Activated T-helper 1 cell treated with anti-CD3 and anti-CD28 coated beads, Interleukin-2, amount 50 U/mL, for 16 hours (primary cell): Measurements from ENCODE around the gene FSD1.
"Not testable (repeated sequence)": the region's sequence is repeated elsewhere in the genome, so short reads cannot be mapped to it uniquely, and the experiment has no call there.

Experiments
- DNase-seq, 2 donors: peaks; one replicate each; pipeline ENCODE4 v3.0.0-alpha.2; 2020; ENCODE audit warnings: low read depth in 1 of 2, low spot score in 1 of 2

The FSD1 gene

DNA sequence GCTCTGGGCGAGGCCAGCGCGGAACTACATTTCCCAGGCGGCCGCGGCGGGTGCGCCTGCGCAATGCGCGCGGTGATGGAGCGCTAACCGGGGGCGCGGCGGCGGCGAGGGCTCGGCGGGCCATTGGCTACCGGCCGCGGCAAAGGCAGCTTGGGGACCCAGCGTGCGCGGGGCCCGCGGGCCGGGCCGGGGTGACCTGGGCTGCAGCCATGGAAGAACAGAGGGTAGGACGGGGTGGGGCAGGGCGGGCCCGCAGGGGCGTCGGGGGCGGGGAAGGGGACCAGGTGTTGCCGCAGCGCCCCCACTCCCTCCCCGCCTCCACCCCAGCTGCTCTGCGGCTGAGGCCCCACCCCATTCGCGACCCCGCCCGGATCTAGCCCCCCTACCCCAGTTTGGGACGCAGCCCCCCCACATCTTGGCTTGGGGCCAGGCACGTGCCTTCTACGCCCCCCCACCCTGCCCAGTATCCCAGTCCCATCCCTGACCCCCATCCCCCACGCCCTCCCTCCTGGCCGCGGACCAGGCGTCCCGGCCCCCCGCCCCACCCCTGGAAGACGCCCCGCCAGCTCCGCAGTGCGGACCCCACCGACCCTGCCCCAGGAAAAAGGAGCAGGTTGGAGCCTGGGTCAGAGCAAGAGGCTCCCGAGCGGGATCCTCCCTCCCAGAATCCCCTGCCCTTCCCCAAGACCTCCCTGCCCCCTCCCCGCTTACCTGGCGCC, at the start of gene FSD1:
TSS of gene FSD1 (plus strand) at position 61 of the 719 bp plus-strand sequence. CDS start at position 210, 149 bp downstream.
- DNase-seq: peak in 1 of 2 donors; percentile 36

DNA sequence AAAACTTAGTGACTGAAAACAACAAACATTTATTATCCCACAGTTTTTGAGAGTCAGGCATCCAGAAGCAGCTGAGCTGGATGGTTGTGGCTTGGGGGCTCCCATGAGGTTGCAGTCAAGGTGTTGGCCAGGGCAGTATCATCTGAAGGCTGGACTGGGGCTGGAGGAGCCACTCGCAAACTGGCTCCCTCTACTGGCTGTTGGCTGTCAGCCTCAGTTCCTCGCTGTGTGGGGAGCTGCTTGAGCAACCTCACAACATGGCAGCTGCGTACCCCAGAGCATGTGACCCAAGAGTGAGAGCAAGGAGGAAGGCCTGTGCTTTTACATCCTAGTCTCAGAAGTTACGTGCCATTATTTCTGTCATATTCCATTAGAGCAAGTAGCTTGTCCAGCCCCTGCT, 47.8 kb upstream of the FSD1 start:
- DNase-seq: no peak

DNA sequence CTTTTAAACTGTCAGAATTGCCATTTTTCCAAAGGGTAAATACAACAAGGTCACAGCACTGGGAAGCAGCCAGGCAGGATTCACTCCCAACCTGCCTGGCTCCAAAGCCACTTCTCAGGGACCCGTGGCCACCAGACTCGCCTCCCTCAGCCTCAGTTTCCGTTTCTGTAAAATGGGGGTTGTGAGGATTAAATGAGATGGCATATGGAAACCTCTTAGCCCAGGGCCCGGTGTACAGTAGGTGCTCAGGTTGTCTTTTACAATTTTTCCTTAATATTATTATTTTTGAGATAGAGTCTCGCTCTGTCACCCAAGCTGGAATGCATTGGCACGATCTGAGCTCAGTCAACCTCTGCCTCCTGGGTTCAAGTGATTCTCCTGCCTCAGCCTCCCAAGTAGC, 47.4 kb upstream of the FSD1 start:
- DNase-seq: no peak

DNA sequence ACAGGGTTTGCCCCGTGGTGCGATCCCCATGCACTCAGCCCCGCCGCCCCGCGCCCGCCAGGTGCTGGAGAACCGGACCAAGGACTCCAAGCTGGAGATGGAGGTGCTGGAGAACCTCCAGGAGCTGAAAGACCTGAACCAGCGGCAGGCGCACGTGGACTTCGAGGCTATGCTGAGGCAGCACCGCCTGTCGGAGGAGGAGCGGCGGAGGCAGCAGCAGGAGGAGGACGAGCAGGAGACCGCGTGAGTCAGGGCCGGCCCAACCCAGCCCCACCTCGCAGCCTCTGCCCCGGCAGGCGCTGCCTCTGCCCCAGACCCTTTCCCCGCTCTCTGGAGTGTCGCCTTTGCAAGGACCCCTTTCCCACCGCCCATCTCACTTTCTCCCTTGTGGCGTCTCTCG, 46.2 kb upstream of the FSD1 start:
- no peak for DNase-seq

DNA sequence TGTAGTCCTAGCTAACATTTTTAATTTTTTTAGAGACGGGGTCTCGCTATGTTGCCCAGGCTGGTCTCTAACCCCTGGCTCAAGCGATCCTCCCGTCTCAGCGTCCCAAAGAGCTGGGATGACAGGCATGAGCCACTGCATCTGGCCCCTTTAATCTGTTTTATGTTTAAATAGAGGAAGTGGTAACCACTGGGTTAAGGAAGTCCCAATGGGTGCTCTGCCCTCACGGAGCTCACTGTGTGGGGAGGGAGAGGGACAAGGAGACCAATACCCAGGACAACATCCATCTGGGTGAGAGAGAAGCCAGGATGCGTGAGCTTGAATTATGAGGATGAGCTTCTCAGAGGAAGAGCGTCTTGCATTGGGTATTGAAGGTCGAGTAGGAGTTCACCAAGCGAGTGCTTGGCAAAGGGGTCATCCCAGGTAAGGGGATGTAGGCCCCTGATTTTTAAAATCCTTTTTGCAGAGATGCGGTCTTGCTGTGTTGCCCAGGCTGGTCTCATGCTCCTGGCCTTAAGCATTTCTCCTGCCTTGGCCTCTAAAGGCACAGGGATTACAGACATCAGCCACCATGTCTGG, 43.7 kb upstream of the FSD1 start:
- no peak for DNase-seq

DNA sequence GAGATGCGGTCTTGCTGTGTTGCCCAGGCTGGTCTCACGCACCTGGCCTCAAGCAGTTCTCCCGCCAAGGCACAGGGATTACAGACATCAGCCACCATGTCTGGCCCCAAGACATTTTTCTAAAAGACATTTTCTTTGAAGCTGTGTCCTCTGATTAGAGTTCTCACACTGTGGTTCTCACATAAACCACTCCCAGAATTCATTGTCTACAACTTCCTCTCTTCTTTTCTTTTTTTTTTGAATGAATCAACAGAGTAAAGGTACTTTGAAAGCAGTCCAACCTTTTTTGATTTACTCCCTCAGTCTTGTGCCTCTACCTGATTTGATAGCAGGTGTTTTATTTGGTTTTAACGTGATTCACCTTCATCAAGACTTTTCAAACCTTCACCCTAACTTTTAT, 39.6 kb upstream of the FSD1 start:
- no peak for DNase-seq

DNA sequence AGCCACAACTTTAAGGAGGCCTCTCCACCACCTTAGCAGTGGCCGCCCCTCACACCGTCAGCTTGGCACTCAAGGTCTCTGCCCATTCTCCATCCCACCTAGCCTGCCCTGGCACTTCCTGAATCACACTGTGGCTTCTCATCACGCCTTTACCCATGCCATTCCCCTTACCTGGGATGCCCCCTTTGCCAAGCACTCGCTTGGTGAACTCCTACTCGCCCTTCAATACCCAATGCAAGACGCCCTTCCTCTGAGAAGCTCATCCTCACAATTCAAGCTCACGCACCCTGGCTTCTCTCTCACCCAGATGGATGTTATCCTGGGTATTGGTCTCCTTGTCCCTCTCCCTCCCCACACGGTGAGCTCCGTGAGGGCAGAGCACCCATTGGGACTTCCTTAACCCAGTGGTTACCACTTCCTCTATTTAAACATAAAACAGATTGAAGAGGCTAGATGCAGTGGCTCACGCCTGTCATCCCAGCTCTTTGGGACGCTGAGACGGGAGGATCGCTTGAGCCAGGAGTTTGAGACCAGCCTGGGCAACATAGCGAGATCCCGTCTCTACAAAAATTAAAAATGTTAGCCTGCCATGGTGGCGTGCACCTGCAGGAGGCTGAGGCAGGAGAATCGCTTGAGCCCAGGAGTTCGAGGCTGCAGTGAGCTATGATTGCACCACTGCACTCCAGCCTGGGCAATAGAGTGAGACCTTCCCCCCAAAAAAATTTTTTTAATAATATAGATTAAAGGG, 38.0 kb upstream of the FSD1 start:
- DNase-seq: no peak

DNA sequence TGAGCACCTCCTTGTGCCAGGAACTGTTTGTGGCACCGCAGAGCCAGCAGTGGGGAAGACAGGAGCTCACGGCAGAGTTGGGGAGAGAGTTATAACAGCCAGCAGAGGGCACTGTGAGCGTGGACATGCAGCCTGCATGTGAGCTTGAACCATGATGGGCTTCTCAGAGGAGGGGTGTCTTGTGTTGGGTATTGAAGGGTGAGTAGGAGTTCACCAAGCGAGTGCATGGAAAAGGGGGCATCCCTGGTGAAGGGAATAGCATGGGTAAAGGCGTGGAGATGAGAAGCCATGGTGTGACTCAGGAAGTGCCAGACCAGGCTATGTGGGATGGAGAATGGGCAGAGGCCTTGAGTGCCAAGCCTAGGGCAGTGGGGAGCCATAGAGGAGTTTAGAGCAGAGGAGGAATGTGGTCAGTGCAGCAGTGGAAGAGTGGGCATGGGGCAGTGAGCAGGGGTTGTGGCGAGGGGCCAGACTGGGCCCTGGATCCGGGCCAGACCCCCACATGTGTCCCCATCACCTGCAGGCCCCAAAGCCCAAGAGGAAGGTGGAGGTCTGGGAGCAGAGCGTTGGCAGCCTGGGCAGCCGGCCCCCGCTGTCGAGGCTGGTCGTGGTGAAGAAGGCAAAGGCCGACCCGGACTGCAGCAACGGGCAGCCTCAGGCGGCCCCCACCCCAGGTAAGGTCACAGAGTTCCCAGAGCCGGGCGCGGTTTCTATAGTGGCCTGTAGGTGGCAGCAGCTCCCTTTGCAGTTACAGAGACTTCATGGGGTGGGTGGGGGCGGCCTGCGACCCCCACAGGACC, 37.1 kb upstream of the FSD1 start:
- peak; percentile 29 to 40 for DNase-seq

DNA sequence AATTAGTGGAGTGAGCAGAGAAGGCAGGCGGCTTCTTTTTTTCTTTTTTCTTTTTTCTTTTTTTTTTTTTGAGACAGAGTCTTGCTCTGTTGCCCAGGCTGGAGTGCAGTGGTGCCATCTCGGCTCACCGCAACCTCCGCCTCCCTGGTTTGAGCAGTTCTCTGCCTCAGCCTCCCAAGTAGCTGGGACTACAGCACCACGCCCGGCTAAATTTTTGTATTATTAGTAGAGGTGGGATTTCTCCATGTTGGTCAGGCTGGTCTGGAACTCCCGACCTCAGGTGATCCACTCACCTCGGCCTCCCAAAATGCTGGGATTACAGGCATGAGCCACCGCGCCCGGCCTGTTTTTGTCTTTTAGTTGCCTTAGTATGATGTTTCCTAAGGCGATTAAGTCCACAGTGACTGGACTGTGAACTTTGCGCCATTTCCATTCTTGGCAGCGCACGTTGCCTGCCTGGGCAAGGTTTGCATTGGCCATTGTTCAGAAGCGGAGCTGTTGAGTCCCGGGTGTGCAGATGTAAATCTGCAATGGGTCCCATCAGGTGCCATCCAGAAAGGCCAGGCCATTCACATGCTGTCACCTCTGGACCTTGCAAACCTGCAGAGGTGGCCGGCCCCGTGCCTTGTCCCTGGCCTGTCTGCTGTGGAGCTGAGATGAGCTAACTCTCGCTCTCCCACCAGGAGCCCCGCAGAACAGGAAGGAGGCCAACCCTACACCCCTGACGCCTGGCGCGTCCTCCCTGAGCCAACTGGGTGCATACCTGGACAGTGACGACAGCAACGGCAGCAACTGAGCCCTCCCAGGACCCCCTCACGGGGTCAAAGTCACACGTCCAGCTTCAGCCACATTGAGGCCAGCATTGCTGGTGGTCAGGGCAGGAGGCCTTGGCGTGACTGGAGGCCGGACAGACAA, 36.2 kb upstream of the FSD1 start:
- no peak for DNase-seq

DNA sequence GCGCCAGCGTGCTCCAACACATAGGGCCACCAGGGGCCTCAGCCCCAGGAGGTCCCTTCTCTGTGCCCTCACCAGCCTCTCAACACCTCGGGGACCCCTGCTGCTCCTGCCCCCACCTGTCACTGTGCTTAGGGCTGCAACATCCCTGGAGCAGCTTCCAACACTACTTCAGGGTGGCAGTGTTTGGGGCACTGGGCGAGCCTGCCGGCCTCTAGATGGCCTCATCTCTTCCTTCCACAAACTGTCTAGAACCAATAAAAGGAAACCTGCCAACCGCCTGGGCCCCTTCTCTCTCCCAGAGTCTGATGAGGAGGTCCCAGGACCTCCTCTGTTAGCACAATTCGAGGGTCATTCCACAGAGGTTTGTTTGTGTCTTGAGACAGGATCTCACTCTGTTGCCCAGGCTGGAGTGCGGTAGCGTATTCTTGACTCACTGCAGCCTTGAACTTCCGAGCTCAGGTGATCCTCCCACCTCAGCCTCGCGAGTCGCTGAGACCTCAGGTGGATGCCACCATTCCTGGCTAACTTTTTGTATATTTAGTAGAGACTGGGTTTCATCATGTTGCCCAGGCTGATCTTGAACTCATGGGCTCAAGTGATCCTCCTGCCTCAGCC, 35.5 kb upstream of the FSD1 start:
- no peak for DNase-seq

DNA sequence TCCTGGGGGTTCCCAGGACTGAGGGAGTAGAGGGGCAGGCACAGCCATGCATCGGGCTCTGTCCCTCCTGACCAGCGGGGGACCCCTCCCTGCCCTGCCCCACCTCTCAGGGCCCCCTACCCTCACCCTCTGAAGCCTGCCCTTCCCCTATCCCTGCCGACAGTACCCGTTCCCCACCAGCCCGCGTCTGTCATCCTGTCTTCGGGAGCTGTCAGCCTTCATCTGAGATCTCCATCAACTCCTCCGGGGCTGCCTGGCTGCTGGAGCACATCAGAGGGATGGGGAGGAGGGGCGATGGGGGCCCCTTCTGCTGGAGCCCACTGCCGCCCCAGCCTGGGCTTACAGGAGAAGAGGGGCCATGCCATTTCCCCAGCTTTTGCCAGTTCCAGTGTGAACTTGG, 31.5 kb upstream of the FSD1 start:
- no peak for DNase-seq

DNA sequence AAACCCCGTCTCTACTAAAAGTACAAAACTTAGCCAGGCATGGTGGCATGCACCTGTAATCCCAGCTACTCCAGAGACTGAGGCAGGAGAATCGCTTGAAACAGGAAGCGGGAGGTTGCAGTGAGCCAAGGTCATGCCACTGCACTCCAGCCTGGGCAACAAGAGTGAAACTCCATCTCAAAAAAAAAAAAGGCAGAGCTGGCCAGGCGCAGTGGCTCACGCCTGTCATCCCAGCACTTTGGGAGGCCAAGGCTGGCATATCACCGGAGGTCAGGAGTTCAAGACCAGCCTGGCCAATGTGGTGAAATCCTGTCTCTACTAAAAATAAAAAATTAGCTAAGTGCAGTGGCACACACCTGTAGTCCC, 30.1 kb upstream of the FSD1 start:
- DNase-seq: not testable (repeated sequence)

DNA sequence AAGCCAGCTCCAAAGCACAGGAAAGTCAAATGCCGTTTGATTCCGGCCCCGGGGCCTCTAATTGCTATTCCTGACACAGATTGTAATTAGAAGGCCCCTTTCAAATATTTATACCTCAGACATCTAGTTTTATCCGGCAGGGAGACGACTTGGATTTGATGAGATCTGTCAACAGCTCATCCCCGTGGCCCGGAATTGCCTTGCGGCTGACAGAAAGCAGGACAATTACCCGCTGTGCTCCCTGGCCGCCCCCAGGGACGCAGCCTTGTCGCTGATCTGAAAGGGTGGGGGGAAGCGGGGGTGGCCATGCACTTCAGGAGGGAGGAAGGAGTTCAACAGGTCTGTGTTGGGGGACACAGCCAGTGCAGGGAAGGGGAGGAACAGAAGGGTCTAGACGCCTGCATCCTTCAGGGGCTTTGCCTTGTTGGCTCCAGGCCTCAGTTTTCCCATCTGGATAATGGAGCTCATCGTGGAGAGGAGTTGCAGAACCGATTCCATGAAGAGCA, 27.2 kb upstream of the FSD1 start:
- no peak for DNase-seq

DNA sequence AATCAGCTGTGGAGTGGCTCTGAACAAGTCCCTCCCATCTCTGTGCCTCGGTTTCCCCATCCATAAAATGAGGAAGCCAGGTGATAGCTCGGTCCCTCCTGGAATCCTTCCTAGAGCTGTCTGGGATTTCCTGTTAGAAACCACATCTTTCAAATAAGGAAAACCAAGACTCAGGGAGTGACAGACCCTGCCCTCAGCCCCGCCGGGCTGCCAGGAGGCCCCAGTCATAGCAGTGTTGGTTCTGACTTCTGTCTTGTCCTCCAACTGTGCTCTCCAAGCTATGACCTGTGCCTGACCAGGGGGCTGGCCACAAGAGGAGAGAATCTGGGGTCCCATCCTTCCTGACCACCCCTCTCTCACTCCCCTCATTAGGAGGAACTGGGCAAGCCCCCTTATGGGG, 26.4 kb upstream of the FSD1 start:
- DNase-seq: no peak

DNA sequence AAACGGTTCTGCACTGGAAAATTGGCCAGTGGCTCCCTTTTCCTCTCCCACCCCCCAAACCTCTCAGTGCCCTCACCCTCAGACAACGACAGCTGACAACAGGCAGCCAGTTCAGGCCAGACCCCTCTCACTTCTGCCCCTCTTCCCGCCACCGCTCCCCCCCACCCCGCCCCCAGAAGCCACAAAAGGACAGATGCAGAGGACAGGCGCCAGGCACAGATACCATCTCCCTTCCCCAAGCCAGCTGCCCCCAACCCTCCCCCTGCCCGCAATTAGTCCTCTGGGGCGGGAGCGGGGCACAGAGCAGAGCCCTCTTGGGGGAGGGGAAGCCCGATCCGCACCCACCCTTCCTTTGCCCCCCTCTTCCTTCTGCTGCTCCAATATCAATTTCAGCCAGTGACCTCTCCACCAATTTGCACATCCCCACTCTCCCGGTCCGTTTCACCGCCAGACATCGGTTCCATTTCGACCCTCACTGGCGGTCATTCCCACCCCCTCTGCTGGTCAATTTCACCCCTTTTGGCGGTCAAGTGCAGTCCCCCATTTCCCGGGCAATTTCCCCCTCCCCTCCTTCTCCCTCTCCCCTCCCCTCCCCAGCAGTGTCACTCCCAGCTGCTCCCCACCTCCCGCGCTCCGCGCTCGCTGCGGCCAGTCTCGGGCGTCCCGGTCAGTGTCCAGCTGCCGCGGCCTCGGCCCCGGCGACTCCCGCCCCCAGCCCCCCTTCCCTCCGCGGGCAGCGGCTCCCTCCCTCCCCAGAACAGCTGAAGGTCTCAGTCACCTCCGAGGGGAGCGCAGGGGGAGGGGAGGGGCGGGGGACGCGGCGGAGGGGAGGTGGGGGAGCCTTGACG, 25.8 kb upstream of the FSD1 start, which contains the start of gene SHD:
TSS of gene SHD (plus strand) at position 848 of the 848 bp plus-strand sequence. CDS start 798 bp downstream, outside the sequence.
- no peak for DNase-seq

DNA sequence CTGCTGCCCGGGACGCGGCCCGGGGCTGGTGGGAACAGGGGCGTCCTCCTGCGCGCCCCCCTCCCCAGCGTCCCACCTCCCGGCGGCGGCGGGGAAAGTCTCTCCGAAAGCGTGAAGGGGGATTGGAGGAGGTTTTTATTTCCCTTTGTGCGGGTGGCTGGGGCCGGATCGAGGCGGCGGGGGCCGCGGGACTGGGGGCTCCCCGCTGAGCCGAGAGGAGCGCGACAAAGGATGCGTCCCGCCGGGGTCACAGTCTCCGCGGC, 25.2 kb upstream of the FSD1 start:
- DNase-seq: no peak

DNA sequence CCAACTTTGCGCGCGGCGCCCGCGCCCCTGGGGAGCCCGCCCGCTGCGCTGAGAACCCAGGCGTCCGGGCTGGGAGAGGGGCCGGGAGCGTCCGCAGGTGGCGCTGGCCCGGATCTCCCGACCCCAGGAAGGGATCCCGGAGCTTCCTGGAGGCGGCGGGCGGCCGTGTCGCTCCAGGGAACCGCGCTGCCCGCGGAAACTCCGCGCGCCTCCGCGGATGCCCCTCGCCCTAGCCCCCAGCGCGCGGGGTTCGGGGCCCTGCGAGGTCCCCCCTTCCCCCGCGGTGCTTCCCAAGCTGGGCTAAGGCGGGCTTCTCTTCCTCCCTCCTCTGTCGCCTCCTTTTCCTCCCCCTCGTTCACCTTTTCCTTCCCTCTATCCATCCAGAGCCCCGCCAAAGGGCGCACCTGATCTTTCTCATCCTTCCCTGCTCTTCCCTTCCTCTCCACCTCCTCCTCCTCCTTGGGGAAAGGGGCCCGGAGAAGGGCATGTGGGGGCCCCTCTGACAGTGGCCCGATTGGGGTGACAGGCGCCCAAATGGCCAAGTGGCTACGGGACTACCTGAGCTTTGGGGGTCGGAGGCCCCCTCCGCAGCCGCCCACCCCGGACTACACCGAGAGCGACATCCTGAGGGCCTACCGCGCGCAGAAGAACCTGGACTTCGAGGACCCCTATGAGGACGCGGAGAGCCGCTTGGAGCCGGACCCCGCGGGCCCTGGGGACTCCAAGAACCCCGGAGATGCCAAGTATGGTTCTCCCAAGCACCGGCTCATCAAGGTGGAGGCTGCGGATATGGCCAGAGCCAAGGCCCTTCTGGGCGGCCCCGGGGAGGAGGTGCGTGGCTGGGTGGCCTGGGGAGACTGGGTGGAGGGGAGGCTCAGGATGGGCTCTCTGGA, 24.6 kb upstream of the FSD1 start:
- no peak for DNase-seq
